K562 (cell line): ENCODE measurements around the gene URGCP. TPM values are rescaled to one million over a fixed set of nuclear protein-coding genes. Genes with fewer than 3 reads are reported as not detected.
A peak's percentile ranks its signal among the peaks of the same experiment; 100 is the strongest.

Source experiments
- ASH1L ChIP-seq: fragments of 450-650 bp; IDR thresholded peaks from 2 replicates; pipeline ENCODE4 v1.6.1; 2018; ENCODE audit warnings: borderline replicate concordance, mild to moderate bottlenecking, low read depth; ENCODE audit not compliant: partially characterized antibody
- BRD4 ChIP-seq: fragments of 200-600 bp; sonication (generic); IDR thresholded peaks from 2 replicates; pipeline ENCODE4 v1.6.1; 2017; ENCODE audit warnings: inconsistent platforms
- CHD4 ChIP-seq: fragments of 200-600 bp; sonication (generic); IDR thresholded peaks from 3 replicates; pipeline ENCODE4 v1.6.1; 2012; ENCODE audit warnings: low read depth, mild to moderate bottlenecking, mixed read lengths, low read length, inconsistent platforms; ENCODE audit not compliant: insufficient read depth, insufficient replicate concordance, poor library complexity, severe bottlenecking
- DDX20 ChIP-seq: fragments of 450-650 bp; IDR thresholded peaks from 2 replicates; pipeline ENCODE4 v1.6.1; 2016; ENCODE audit warnings: missing genetic modification characterization, low read depth, mild to moderate bottlenecking, missing compliant biosample characterization, moderate library complexity
- EP300 ChIP-seq: IDR thresholded peaks from 2 replicates; pipeline ENCODE4 v1.6.1; 2012; ENCODE audit warnings: low read length, improper control_type of control experiment
- ETV5 ChIP-seq: sonication (generic); formaldehyde crosslinking; IDR thresholded peaks from 2 replicates; pipeline ENCODE4 v1.4.0; 2020; ENCODE audit warnings: low read depth, mild to moderate bottlenecking, missing genetic modification reagents
- GABPB1 ChIP-seq: sonication (generic); formaldehyde crosslinking; IDR thresholded peaks from 2 replicates; pipeline ENCODE4 v1.8.0; 2022; ENCODE audit warnings: mild to moderate bottlenecking, missing genetic modification reagents
- HEY1 ChIP-seq: fragments of 250-450 bp; sonication (Bioruptor Pico); IDR thresholded peaks from 2 replicates; pipeline ENCODE4 v1.5.0; 2020; ENCODE audit warnings: mild to moderate bottlenecking, moderate library complexity, borderline replicate concordance
- HIVEP1 ChIP-seq: fragments of 250-450 bp; sonication (Bioruptor Pico); IDR thresholded peaks from 2 replicates; pipeline ENCODE4 v1.4.0; 2020; ENCODE audit warnings: mild to moderate bottlenecking
- ILK ChIP-seq: fragments of 450-650 bp; IDR thresholded peaks from 2 replicates; pipeline ENCODE4 v1.6.1; 2016; ENCODE audit warnings: missing genetic modification characterization, low read depth, mild to moderate bottlenecking, missing compliant biosample characterization, moderate library complexity, borderline replicate concordance
- MEF2A ChIP-seq: IDR thresholded peaks from 2 replicates; pipeline ENCODE4 v1.6.1; 2011; ENCODE audit warnings: low read depth, mild to moderate bottlenecking, low read length, moderate library complexity; ENCODE audit not compliant: control insufficient read depth
- MEF2D ChIP-seq: conservative IDR thresholded peaks from 2 replicates; pipeline ENCODE4 v1.6.1; 2016; ENCODE audit warnings: low read depth, missing genetic modification characterization, missing compliant biosample characterization
- MTA2 ChIP-seq: fragments of 450-650 bp; IDR thresholded peaks from 2 replicates; pipeline ENCODE4 v1.6.1; 2016; ENCODE audit warnings: low read depth
- MTF1 ChIP-seq: fragments of 250-450 bp; sonication (Bioruptor Pico); IDR thresholded peaks from 2 replicates; pipeline ENCODE4 v1.9.0; 2021; ENCODE audit warnings: moderate library complexity, mild to moderate bottlenecking, inconsistent platforms, borderline replicate concordance
- NCOA2 ChIP-seq, 2 experiments: fragments of 450-650 bp; IDR thresholded peaks; 2 replicates each; pipeline ENCODE4 v1.6.1; 2018; ENCODE audit warnings: mild to moderate bottlenecking in 2 of 2, moderate library complexity in 1 of 2; ENCODE audit not compliant: partially characterized antibody in 2 of 2
- RBBP5 ChIP-seq: fragments of 200-600 bp; sonication (generic); IDR thresholded peaks from 2 replicates; pipeline ENCODE4 v1.6.1; 2012; ENCODE audit warnings: borderline replicate concordance, mild to moderate bottlenecking, low read length, control low read depth, inconsistent platforms; ENCODE audit not compliant: insufficient read depth, poor library complexity, severe bottlenecking
- SETDB1 ChIP-seq: IDR thresholded peaks from one replicate; pipeline ENCODE4 v1.6.1; 2012; ENCODE audit warnings: low read length, control low read depth, inconsistent platforms
- SREBF1 ChIP-seq: fragments of 150-350 bp; IDR thresholded peaks from 2 replicates; pipeline ENCODE4 v1.6.1; 2014; ENCODE audit warnings: antibody characterized with exemption, low read depth, low read length, borderline replicate concordance
- SREBF2 ChIP-seq: sonication (generic); formaldehyde crosslinking; IDR thresholded peaks from 2 replicates; pipeline ENCODE4 v1.4.0; 2020; ENCODE audit warnings: mild to moderate bottlenecking, missing genetic modification reagents
- STAG1 ChIP-seq: sonication (generic); formaldehyde crosslinking; IDR thresholded peaks from 2 replicates; pipeline ENCODE4 v1.5.0; 2020; ENCODE audit warnings: missing genetic modification reagents, borderline replicate concordance
- STAT5B ChIP-seq: fragments of 250-450 bp; sonication (Bioruptor Pico); IDR thresholded peaks from 2 replicates; pipeline ENCODE4 v1.8.0; 2021; ENCODE audit warnings: mild to moderate bottlenecking, inconsistent platforms
- TSC22D4 ChIP-seq: fragments of 450-650 bp; IDR thresholded peaks from 2 replicates; pipeline ENCODE4 v1.6.1; 2016; ENCODE audit warnings: missing genetic modification characterization, missing biosample characterization, control low read depth
- U2AF2 ChIP-seq: fragments of 200-400 bp; formaldehyde crosslinking; optimal IDR thresholded peaks from 2 replicates; pipeline ENCODE3; 2017; ENCODE audit warnings: low read depth, mild to moderate bottlenecking, low read length
- ZKSCAN1 ChIP-seq: fragments of 150-350 bp; IDR thresholded peaks from 2 replicates; pipeline ENCODE4 v1.6.1; 2016; ENCODE audit warnings: low read depth, low read length
- ZNF175 ChIP-seq: fragments of 200-800 bp; sonication (Bioruptor generic); IDR thresholded peaks from 2 replicates; pipeline ENCODE4 v1.6.1; 2016; ENCODE audit warnings: low read depth, mild to moderate bottlenecking, missing genetic modification characterization, missing compliant biosample characterization
- ZNF224 ChIP-seq: sonication (generic); formaldehyde crosslinking; IDR thresholded peaks from 2 replicates; pipeline ENCODE4 v1.8.0; 2022; ENCODE audit warnings: mild to moderate bottlenecking, missing genetic modification reagents
- ZNF583 ChIP-seq: fragments of 250-450 bp; sonication (Bioruptor Pico); IDR thresholded peaks from 2 replicates; pipeline ENCODE4 v1.4.0; 2020
- ZNF785 ChIP-seq: fragments of 250-450 bp; sonication (Bioruptor Pico); IDR thresholded peaks from 2 replicates; pipeline ENCODE4 v1.4.0; 2020; ENCODE audit warnings: mild to moderate bottlenecking
- ZZZ3 ChIP-seq: fragments of 450-650 bp; IDR thresholded peaks from 2 replicates; pipeline ENCODE4 v1.6.1; 2016; ENCODE audit warnings: antibody characterized with exemption, mild to moderate bottlenecking, moderate library complexity
- polyA plus RNA-seq, 8 experiments: library from polyadenylated mRNA; depleted of rRNA in 4 of 8; stranded (reverse) in 5 of 8; unstranded in 3 of 8; fragments of >200 nt; fragmentation: Nextera tagmentation in 2 of 8; fragmentation: Illumina TruSeq in 1 of 8; extraction: Ambion mirVana in 2 of 8; extraction: Trizol in 1 of 8; gene quantifications; 2 replicates each; pipeline versions ENCODE4 v1.2.1 to v1.2.3, GENCODE V29; 2011 to 2014; ENCODE audit warnings: inconsistent platforms in 1 of 8, missing spikeins in 1 of 8
- total RNA-seq, 7 experiments: library from RNA; depleted of rRNA in 6 of 7; stranded (reverse); fragments of >200 nt in 6 of 7; fragmentation: Illumina TruSeq in 2 of 7; extraction: Trizol in 2 of 7; gene quantifications; 2 replicates each; pipeline versions ENCODE4 v1.2.1 to v1.2.3, GENCODE V29; 2011 to 2021; ENCODE audit warnings: low replicate concordance in 1 of 7
- TF ChIP-seq, protein P1 (sequence below): fragments of 450-650 bp; IDR thresholded peaks from 2 replicates; pipeline ENCODE4 v1.6.1; 2016; ENCODE audit warnings: antibody characterized with exemption

The URGCP gene
- total and polyA plus RNA-seq, 9 of the 15 experiments (the other 6 are each of a cell fraction or from before 2014, with no cell fraction given) = 1.7 to 25.8 (median 12.5) TPM

DNA sequence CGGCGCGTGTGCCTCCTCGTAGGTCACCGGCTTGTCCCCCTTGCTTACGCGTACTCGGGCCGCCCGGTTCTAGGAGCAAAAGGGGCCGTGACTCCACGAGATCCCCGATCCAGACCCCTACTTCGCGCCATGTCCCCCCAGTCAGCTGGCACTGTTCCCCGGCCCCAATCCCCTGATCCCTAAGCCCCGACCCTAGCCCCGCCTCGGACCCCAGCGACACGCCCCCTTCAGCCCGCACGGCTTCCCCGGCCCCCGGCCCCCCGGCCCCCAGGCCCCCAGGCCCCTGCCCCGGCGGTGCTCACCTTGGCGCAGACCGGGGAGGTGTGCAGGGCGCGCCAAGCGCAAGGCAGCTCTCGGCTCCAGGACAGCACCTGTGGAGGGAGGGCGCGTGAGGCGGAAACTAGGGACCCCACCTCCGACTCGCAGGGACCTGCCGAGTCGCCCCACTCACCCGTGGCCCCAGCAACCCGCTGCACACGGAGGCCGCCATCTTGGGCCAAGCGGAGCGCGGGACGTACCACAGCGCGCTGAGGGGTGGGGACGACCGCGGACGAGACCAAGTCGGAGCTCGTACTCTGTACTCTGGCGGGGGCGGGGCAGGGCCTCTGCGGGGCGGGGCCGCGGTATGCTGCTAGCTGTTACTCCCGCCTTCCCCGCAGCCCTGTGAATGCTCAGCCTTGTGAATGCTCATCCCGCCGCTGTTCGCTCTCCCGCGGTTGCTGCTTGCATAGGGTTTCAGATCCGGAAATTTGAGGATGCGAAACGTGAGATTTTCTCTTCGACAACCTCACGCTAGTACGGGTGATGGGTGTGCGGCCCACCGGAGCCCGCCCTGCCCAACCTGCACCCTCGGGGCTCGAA lies 37.2 kb downstream of the URGCP start, which contains the start of gene MRPS24 (continued):
- TF ChIP-seq ZKSCAN1 (no peak), EP300 (no peak; the same call in 1 of the 2 replicates), ZNF224 (no peak), SREBF1 (peak; percentile 84; the same call in 1 of the 2 replicates), ZNF583 (CRISPR knock-in tag) (no peak), STAG1 (CRISPR knock-in tag) (no peak), MEF2D (tag) (no peak), SREBF2 (no peak), BRD4 (no peak), ETV5 (CRISPR knock-in tag) (no peak), ASH1L (no peak), SETDB1 (no peak), STAT5B (CRISPR knock-in tag) (no peak), HIVEP1 (CRISPR knock-in tag) (no peak), GABPB1 (CRISPR knock-in tag) (peak; percentile 73), ZNF785 (no peak), ZZZ3 (no peak), MTF1 (CRISPR knock-in tag) (no peak), DDX20 (tag) (no peak), HEY1 (CRISPR knock-in tag) (no peak), RBBP5 (peak; percentile 90), CHD4 (no peak), ZNF175 (no peak), MTA2 (no peak), U2AF2 (no peak), ILK (tag) (no peak), NCOA2 (IDR thresholded peaks at IDR 0.05; ENCODE audit: partially characterized antibody in 2 of 2) (no peak), MEF2A (no peak), TSC22D4 (tag) (no peak)
- TF ChIP-seq, protein P1, sequence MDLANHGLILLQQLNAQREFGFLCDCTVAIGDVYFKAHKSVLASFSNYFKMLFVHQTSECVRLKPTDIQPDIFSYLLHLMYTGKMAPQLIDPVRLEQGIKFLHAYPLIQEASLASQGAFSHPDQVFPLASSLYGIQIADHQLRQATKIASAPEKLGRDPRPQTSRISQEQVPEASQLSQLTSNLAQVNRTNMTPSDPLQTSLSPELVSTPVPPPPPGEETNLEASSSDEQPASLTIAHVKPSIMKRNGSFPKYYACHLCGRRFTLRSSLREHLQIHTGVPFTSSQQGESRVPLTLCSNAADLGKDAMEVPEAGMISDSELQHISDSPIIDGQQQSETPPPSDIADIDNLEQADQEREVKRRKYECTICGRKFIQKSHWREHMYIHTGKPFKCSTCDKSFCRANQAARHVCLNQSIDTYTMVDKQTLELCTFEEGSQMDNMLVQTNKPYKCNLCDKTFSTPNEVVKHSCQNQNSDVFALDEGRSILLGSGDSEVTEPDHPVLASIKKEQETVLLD = no peak
